ENCODE results near the gene RTCB.

The RTCB gene

GRCh38 chr22:32339190-32340012, 72.6 kb downstream of the RTCB start:
- no peak for DNase-seq

GRCh38 chr22:32338757-32339156, 73.3 kb downstream of the RTCB start:
- no peak for DNase-seq

All from amygdala (tissue), 56 donors.